Measurements from ENCODE around the gene SYTL3. TPM values are rescaled to one million over a fixed set of nuclear protein-coding genes. Genes with fewer than 3 reads are reported as not detected.

SYTL3 gene
- total RNA-seq, 4 donors from 2014 or later: 2.4 to 6.4 (median 2.9) TPM

GRCh38 chr6:158751921-158752320 is 102.1 kb downstream of the SYTL3 start:
- H3K9me3 ChIP-seq: no peaks in the 10 kb centered on the region
- peak overlapping the region in 2 of 4 donors; percentile 1 to 19 for H3K27ac ChIP-seq
- TF ChIP-seq POLR2A (IDR thresholded peaks at IDR 0.05) (no peak), EP300 (IDR thresholded peaks at IDR 0.05; ENCODE audit: low read depth) (no peak), POLR2AphosphoS5 (IDR thresholded peaks at IDR 0.05) (peak in 1 of 3 donors; percentile 36)
- intact Hi-C loops (cut with DNase I; ENCODE audit: low total_unique reads) (no loop called here), in situ Hi-C loops (cut with MboI; ENCODE audit: low pct_ligation_motif_present in 1 of 4, low pct_unique_long_range_greater_than_20kb in 1 of 4, low sequenced_read_pairs in 3 of 4) (no loop called here)
- no peak overlapping the region for H3K4me3 ChIP-seq
- no peaks in the 10 kb centered on the region for H3K36me3 ChIP-seq
- H3K27me3 ChIP-seq: no peaks in the 10 kb centered on the region
- peak; percentile 75 for DNase-seq
- peaks cover 0 to 14% (median 7%) of the 10 kb centered on the region in 4 donors for H3K4me1 ChIP-seq
- WGBS, 2 donors (ENCODE audit: low coverage in 1 of 2): 32 to 55% methylated on average over 2 to 9 of the region's 9 CpGs

GRCh38 chr6:158752613-158753012 is 102.8 kb downstream of the SYTL3 start:
- no peaks in the 10 kb centered on the region for H3K9me3 ChIP-seq
- intact Hi-C loops (cut with DNase I; ENCODE audit: low total_unique reads): no loop called here
- H3K27ac ChIP-seq: peak overlapping the region in 1 of 4 donors; percentile 1
- TF ChIP-seq POLR2AphosphoS5 (IDR thresholded peaks at IDR 0.05) (no peak), EP300 (IDR thresholded peaks at IDR 0.05; ENCODE audit: low read depth) (no peak), POLR2A (IDR thresholded peaks at IDR 0.05) (no peak)
- TF ChIP-seq, protein P1, sequence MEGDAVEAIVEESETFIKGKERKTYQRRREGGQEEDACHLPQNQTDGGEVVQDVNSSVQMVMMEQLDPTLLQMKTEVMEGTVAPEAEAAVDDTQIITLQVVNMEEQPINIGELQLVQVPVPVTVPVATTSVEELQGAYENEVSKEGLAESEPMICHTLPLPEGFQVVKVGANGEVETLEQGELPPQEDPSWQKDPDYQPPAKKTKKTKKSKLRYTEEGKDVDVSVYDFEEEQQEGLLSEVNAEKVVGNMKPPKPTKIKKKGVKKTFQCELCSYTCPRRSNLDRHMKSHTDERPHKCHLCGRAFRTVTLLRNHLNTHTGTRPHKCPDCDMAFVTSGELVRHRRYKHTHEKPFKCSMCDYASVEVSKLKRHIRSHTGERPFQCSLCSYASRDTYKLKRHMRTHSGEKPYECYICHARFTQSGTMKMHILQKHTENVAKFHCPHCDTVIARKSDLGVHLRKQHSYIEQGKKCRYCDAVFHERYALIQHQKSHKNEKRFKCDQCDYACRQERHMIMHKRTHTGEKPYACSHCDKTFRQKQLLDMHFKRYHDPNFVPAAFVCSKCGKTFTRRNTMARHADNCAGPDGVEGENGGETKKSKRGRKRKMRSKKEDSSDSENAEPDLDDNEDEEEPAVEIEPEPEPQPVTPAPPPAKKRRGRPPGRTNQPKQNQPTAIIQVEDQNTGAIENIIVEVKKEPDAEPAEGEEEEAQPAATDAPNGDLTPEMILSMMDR (IDR thresholded peaks at IDR 0.05): no peak
- no peak for DNase-seq
- in situ Hi-C loops (cut with MboI; ENCODE audit: low pct_ligation_motif_present in 1 of 4, low pct_unique_long_range_greater_than_20kb in 1 of 4, low sequenced_read_pairs in 3 of 4): no loop called here
- H3K4me1 ChIP-seq: peaks cover 0 to 14% (median 7%) of the 10 kb centered on the region in 4 donors
- H3K4me3 ChIP-seq: no peak overlapping the region
- H3K27me3 ChIP-seq: no peaks in the 10 kb centered on the region
- 42 to 48% methylated on average over 1 to 3 of the region's 3 CpGs for WGBS, 2 donors (ENCODE audit: low coverage in 1 of 2)
- H3K36me3 ChIP-seq: no peaks in the 10 kb centered on the region

- WGBS, 2 donors (ENCODE audit: low coverage in 1 of 2): 79 to 95% methylated on average over 3 to 9 of the region's 9 CpGs
Measured at GRCh38 chr6:158753811-158754210, 104.0 kb downstream of the SYTL3 start.

DNA sequence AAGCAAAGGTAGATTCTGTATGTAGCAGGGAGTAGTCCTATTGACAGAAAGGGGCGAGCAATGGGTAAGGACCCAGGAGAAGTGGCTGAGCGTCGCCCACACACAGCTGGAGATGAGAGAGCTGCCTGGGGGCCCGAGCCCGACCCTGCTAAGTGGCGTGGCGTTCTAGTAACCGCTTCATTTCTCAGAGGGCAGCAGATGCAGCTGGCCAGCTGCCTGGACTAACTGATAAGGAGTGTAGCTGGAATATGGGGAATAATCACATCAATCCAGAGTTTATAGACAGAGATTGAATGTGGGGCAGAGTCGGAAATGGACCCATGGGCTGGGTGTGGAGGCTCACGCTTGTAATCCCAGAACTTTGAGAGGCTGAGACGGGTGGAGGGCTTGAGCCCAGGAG is 104.9 kb downstream of the SYTL3 start:
- Histone ChIP-seq H3K27ac (no peak overlapping the region), H3K9me3 (no peaks in the 10 kb centered on the region), H3K4me1 (peaks cover 0 to 14% (median 7%) of the 10 kb centered on the region in 4 donors), H3K27me3 (no peaks in the 10 kb centered on the region), H3K4me3 (no peak overlapping the region), H3K36me3 (no peaks in the 10 kb centered on the region)
- in situ Hi-C loops (cut with MboI; ENCODE audit: low pct_ligation_motif_present in 1 of 4, low pct_unique_long_range_greater_than_20kb in 1 of 4, low sequenced_read_pairs in 3 of 4): no loop called here
- intact Hi-C loops (cut with DNase I; ENCODE audit: low total_unique reads): no loop called here
- WGBS, 2 donors (ENCODE audit: low coverage in 1 of 2): 76 to 84% methylated on average over 4 to 11 of the region's 11 CpGs
- no peak for TF ChIP-seq POLR2A (IDR thresholded peaks at IDR 0.05)
- no peak for TF ChIP-seq EP300 (IDR thresholded peaks at IDR 0.05; ENCODE audit: low read depth)
- TF ChIP-seq, protein P1 (IDR thresholded peaks at IDR 0.05): no peak
- no peak for TF ChIP-seq POLR2AphosphoS5 (IDR thresholded peaks at IDR 0.05)
- no peak for DNase-seq

More at GRCh38 chr6:158753811-158754210, 104.0 kb downstream of the SYTL3 start:
- Histone ChIP-seq H3K27ac (no peak overlapping the region), H3K4me1 (peaks cover 0 to 14% (median 7%) of the 10 kb centered on the region in 4 donors), H3K36me3 (no peaks in the 10 kb centered on the region), H3K9me3 (no peaks in the 10 kb centered on the region), H3K27me3 (no peaks in the 10 kb centered on the region), H3K4me3 (no peak overlapping the region)
- in situ Hi-C loops (cut with MboI; ENCODE audit: low pct_ligation_motif_present in 1 of 4, low pct_unique_long_range_greater_than_20kb in 1 of 4, low sequenced_read_pairs in 3 of 4): no loop called here
- no peak for DNase-seq
- TF ChIP-seq, protein P1 (IDR thresholded peaks at IDR 0.05): no peak
- TF ChIP-seq POLR2AphosphoS5 (IDR thresholded peaks at IDR 0.05) (no peak), POLR2A (IDR thresholded peaks at IDR 0.05) (no peak), EP300 (IDR thresholded peaks at IDR 0.05; ENCODE audit: low read depth) (no peak)
- intact Hi-C loops (cut with DNase I; ENCODE audit: low total_unique reads): no loop called here

GRCh38 chr6:158755636-158756035 is 105.8 kb downstream of the SYTL3 start:
- WGBS, 2 donors (ENCODE audit: low coverage in 1 of 2): 93% methylated on average over 13 of the region's 13 CpGs; no CpG with 5 or more reads in 1 of the 2 donors
- TF ChIP-seq POLR2AphosphoS5 (IDR thresholded peaks at IDR 0.05) (no peak), EP300 (IDR thresholded peaks at IDR 0.05; ENCODE audit: low read depth) (no peak), POLR2A (IDR thresholded peaks at IDR 0.05) (no peak)
- TF ChIP-seq, protein P1 (IDR thresholded peaks at IDR 0.05): no peak
- no peaks in the 10 kb centered on the region for H3K36me3 ChIP-seq
- no peaks in the 10 kb centered on the region for H3K9me3 ChIP-seq
- no peak for DNase-seq
- H3K4me1 ChIP-seq: peaks cover 0 to 14% (median 7%) of the 10 kb centered on the region in 4 donors
- intact Hi-C loops (cut with DNase I; ENCODE audit: low total_unique reads) (no loop called here), in situ Hi-C loops (cut with MboI; ENCODE audit: low pct_ligation_motif_present in 1 of 4, low pct_unique_long_range_greater_than_20kb in 1 of 4, low sequenced_read_pairs in 3 of 4) (no loop called here)
- H3K27ac ChIP-seq: no peak overlapping the region
- H3K4me3 ChIP-seq: no peak overlapping the region
- H3K27me3 ChIP-seq: no peaks in the 10 kb centered on the region
